Esophagus muscularis mucosa (tissue), 4 donors: ENCODE measurements around the gene MRPS2. TPM values are rescaled to one million over a fixed set of nuclear protein-coding genes. Genes with fewer than 3 reads are reported as not detected.

Source experiments
- DNase-seq: peaks from one replicate; pipeline ENCODE4 v3.0.0-alpha.2; 2017; ENCODE audit errors: extremely low spot score
- H3K27ac ChIP-seq, 4 donors: fragments of 200-600 bp; sonication (generic); replicated peaks in 1 of 4; 1 replicate in 3 of 4; 2 replicates in 1 of 4; pipeline ENCODE4 v1.5.1; 2016 to 2019; ENCODE audit warnings: mild to moderate bottlenecking in 1 of 4
- H3K27me3 ChIP-seq, 4 donors: fragments of 200-600 bp; sonication (generic); one replicate each; pipeline versions ENCODE4 v1.5.1 to v1.6.0; 2016 to 2019
- H3K36me3 ChIP-seq, 4 donors: fragments of 200-600 bp; sonication (generic); one replicate each; pipeline ENCODE4 v1.5.1; 2016 to 2019
- H3K4me1 ChIP-seq, 4 donors: fragments of 200-600 bp; sonication (generic); one replicate each; pipeline ENCODE4 v1.5.1; 2016 to 2019
- H3K4me3 ChIP-seq, 4 donors: fragments of 200-600 bp; sonication (generic); 1 replicate in 2 of 4; 2 replicates in 2 of 4; pipeline ENCODE4 v1.5.1; 2016 to 2019; ENCODE audit warnings: mild to moderate bottlenecking in 4 of 4, moderate library complexity in 1 of 4
- H3K9me3 ChIP-seq, 4 donors: fragments of 200-600 bp; sonication (generic); 1 replicate in 3 of 4; 2 replicates in 1 of 4; pipeline ENCODE4 v1.5.1; 2016 to 2019
- CTCF ChIP-seq, 3 experiments: fragments of 200-600 bp in 2 of 3; fragments of 450-650 bp in 1 of 3; sonication (generic) in 2 of 3; IDR thresholded peaks; one replicate each; pipeline ENCODE4 v1.5.1; 2017 to 2019; ENCODE audit warnings: antibody characterized with exemption in 3 of 3, mild to moderate bottlenecking in 2 of 3, moderate library complexity in 1 of 3
- EP300 ChIP-seq: sonication (generic); formaldehyde crosslinking; IDR thresholded peaks from one replicate; pipeline ENCODE4 v1.6.1; 2017; ENCODE audit warnings: antibody characterized with exemption
- POLR2A ChIP-seq: fragments of 450-650 bp; IDR thresholded peaks from one replicate; pipeline ENCODE4 v1.6.1; 2017; ENCODE audit warnings: antibody characterized with exemption, moderate library complexity, mild to moderate bottlenecking, low read depth
- POLR2AphosphoS5 ChIP-seq, 2 donors: sonication (generic); formaldehyde crosslinking; IDR thresholded peaks; one replicate each; pipeline ENCODE4 v1.6.1; 2017; ENCODE audit warnings: antibody characterized with exemption in 2 of 2
- WGBS: methylation state at CpG from one replicate; pipeline ENCODE4 v1.1.5; 2018; 5-methylcytosine and 5-hydroxymethylcytosine counted together
- intact Hi-C: fragments of 100-400 bp; cut with DNase I; formaldehyde crosslinking; loops from one replicate; pipeline ENCODE4 v1.15.1; 2023
- total RNA-seq, 4 donors: library from RNA; depleted of rRNA; stranded (reverse); fragments of >200 nt; gene quantifications; one replicate each; pipeline versions ENCODE4 v1.1.0 to v1.2.1, GENCODE V29; 2016

The MRPS2 gene
- total RNA-seq, 4 donors from 2014 or later: 19.5 to 47.3 (median 37.9) TPM

- Histone ChIP-seq H3K27me3 (peaks cover 0 to 61% (median 0%) of the 10 kb centered on the region in 4 donors), H3K4me1 (no peaks in the 10 kb centered on the region), H3K4me3 (no peak within 1 kb of the TSS), H3K9me3 (no peaks in the 10 kb centered on the region), H3K36me3 (no peaks in the 10 kb centered on the region), H3K27ac (no peak within 1 kb of the TSS)
- intact Hi-C loops: no loop called here
- 80% methylated on average over 17 of the region's 18 CpGs for WGBS
- TF ChIP-seq EP300 (no peak), CTCF (IDR thresholded peaks at IDR 0.05) (no peak), POLR2AphosphoS5 (IDR thresholded peaks at IDR 0.05) (no peak), POLR2A (no peak)
- DNase-seq: no peak
These were observed 20.6 kb downstream of the MRPS2 start, which contains the start of gene LCN1 for GRCh38 chr9:135520916-135521607. TSS of gene LCN1 (plus strand) at chr9:135521440. CDS start at chr9:135521498, 58 bp downstream.

- TF ChIP-seq EP300 (no peak), POLR2A (no peak), CTCF (IDR thresholded peaks at IDR 0.05) (no peak), POLR2AphosphoS5 (IDR thresholded peaks at IDR 0.05) (no peak)
- Histone ChIP-seq H3K4me3 (no peak overlapping the region), H3K27ac (no peak overlapping the region), H3K4me1 (no peaks in the 10 kb centered on the region), H3K36me3 (no peaks in the 10 kb centered on the region), H3K9me3 (no peaks in the 10 kb centered on the region), H3K27me3 (peaks cover 0 to 61% (median 0%) of the 10 kb centered on the region in 4 donors)
- intact Hi-C loops: no loop called here
- 81% methylated on average over 9 of the region's 11 CpGs for WGBS
- DNase-seq: no peak
These were observed 21.2 kb downstream of the MRPS2 start for GRCh38 chr9:135521608-135522095.

GRCh38 chr9:135522137-135522877, 21.8 kb downstream of the MRPS2 start:
- no peak overlapping the region for H3K27ac ChIP-seq
- no peak for DNase-seq
- TF ChIP-seq EP300 (no peak), POLR2A (no peak), POLR2AphosphoS5 (IDR thresholded peaks at IDR 0.05) (no peak), CTCF (IDR thresholded peaks at IDR 0.05) (no peak)
- H3K9me3 ChIP-seq: no peaks in the 10 kb centered on the region
- H3K4me1 ChIP-seq: no peaks in the 10 kb centered on the region
- intact Hi-C loops: no loop called here
- 76% methylated on average over 16 of the region's 16 CpGs for WGBS
- no peaks in the 10 kb centered on the region for H3K36me3 ChIP-seq
- H3K27me3 ChIP-seq: peaks cover 0 to 66% (median 0%) of the 10 kb centered on the region in 4 donors
- no peak overlapping the region for H3K4me3 ChIP-seq

GRCh38 chr9:135522931-135523330, 22.4 kb downstream of the MRPS2 start:
- Histone ChIP-seq H3K9me3 (no peaks in the 10 kb centered on the region), H3K27ac (no peak overlapping the region), H3K4me1 (no peaks in the 10 kb centered on the region), H3K4me3 (no peak overlapping the region), H3K36me3 (no peaks in the 10 kb centered on the region), H3K27me3 (peaks cover 0 to 68% (median 0%) of the 10 kb centered on the region in 4 donors)
- no peak for DNase-seq
- TF ChIP-seq POLR2AphosphoS5 (IDR thresholded peaks at IDR 0.05) (no peak), CTCF (IDR thresholded peaks at IDR 0.05) (no peak)
- intact Hi-C loops: no loop called here
- 50% methylated on average over 14 of the region's 17 CpGs for WGBS
